Right lobe of liver (tissue), 6 donors: ENCODE measurements around the gene NRXN3. TPM values are rescaled to one million over a fixed set of nuclear protein-coding genes. Genes with fewer than 3 reads are reported as not detected.
"Not testable (repeated sequence)": the region's sequence is repeated elsewhere in the genome, so short reads cannot be mapped to it uniquely, and the experiment has no call there.

Experiments
- ATAC-seq, 4 donors: fragments of 200-7000 bp; cut with Tn5 transposase; one replicate each; pipeline ENCODE4 v1.9.1; 2020; ENCODE audit warnings: mild to moderate bottlenecking in 4 of 4, moderate library complexity in 4 of 4
- DNase-seq, 3 donors: peaks; one replicate each; pipeline ENCODE4 v3.0.0-alpha.2; 2020
- H3K27ac ChIP-seq, 3 donors: fragments of 200-600 bp; one replicate each; pipeline ENCODE4 v1.8.0; 2022
- H3K27me3 ChIP-seq, 2 donors: fragments of 200-600 bp; one replicate each; pipeline ENCODE4 v1.8.0; 2022
- H3K36me3 ChIP-seq, 4 donors: fragments of 200-600 bp; sonication (generic) in 1 of 4; one replicate each; pipeline versions ENCODE4 v1.5.1 to v1.8.0; 2017 to 2022; ENCODE audit warnings: control low read depth in 1 of 4
- H3K4me1 ChIP-seq, 4 donors: fragments of 200-600 bp; sonication (generic) in 1 of 4; one replicate each; pipeline versions ENCODE4 v1.5.1 to v1.8.0; 2017 to 2022; ENCODE audit warnings: control low read depth in 1 of 4
- H3K4me3 ChIP-seq, 3 donors: fragments of 200-600 bp; one replicate each; pipeline ENCODE4 v1.8.0; 2022
- H3K9me3 ChIP-seq, 4 donors: fragments of 200-600 bp; sonication (generic) in 1 of 4; one replicate each; pipeline versions ENCODE4 v1.5.1 to v1.8.0; 2017 to 2022; ENCODE audit warnings: control low read depth in 1 of 4
- POLR2A ChIP-seq: fragments of 450-650 bp; IDR thresholded peaks from one replicate; pipeline ENCODE4 v1.6.1; 2017; ENCODE audit warnings: antibody characterized with exemption, mild to moderate bottlenecking
- WGBS: methylation state at CpG from one replicate; pipeline ENCODE4 v1.1.6; 2018; ENCODE audit warnings: low coverage, low lambda C conversion rate; ENCODE audit not compliant: insufficient coverage; ENCODE audit errors: missing lambda C conversion rate; 5-methylcytosine and 5-hydroxymethylcytosine counted together
- intact Hi-C, 2 donors: fragments of 100-400 bp; cut with DNase I; formaldehyde crosslinking; loops; one replicate each; pipeline versions ENCODE4 v1.11.2 to v1.14.1; 2022
- total RNA-seq, 6 experiments: library from RNA; depleted of rRNA in 2 of 6; stranded (reverse); fragments of >200 nt in 2 of 6; fragmentation: NEBNext Ultra II Directional in 3 of 6; extraction: Animal tissue kit (Norgen Biotek cat#: 25700) in 3 of 6; gene quantifications; one replicate each; pipeline versions ENCODE4 v1.1.0 to v1.2.4, GENCODE V29; 2016 to 2023
- TF ChIP-seq, protein P1 (sequence below), 4 donors: fragments of 200-600 bp in 3 of 4; fragments of 450-650 bp in 1 of 4; IDR thresholded peaks; one replicate each; pipeline versions ENCODE4 v1.5.1 to v1.8.0; 2016 to 2022; ENCODE audit warnings: antibody characterized with exemption in 4 of 4, mild to moderate bottlenecking in 2 of 4
- donor health status: DM: no; HTN: yes; CAD: no.
- donor health status: DM: no; HTN: no; CAD: no.
- donor health status: DM: no; HTN: no; CAD: no.
- donor health status: DM: no; HTN: yes; CAD: no.
- donor health status: DM: no; HTN: yes; CAD: no.

The NRXN3 gene
- total RNA-seq, 6 experiments from 2014 or later = 0.06 to 0.51 (median 0.23) TPM; not detected in 1

DNA sequence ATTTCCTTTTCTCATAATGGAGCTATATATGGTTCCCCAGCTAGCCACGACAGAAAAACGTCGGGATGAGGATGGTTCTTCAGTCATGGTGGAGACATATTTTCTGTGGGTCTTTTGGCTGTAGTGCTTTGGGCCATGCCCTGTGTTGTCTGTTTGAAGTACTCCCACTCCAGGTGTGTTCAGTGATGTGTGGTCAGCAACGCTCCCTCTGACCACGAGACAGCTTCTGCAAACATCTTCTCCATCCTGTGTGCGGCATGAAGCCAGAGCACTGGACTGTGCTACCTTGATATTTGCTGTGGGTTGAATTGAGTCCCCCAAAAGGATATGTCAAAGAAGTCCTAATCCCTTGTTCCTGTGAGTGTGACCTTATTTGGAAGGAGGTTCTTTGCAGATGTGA lies 931.2 kb downstream of the NRXN3 start:
- H3K27me3 ChIP-seq = no peaks in the 10 kb centered on the region
- H3K4me3 ChIP-seq = no peak overlapping the region
- no peaks in the 10 kb centered on the region for H3K36me3 ChIP-seq
- ATAC-seq (no peak), DNase-seq (no peak)
- H3K9me3 ChIP-seq = no peaks in the 10 kb centered on the region
- WGBS = 44% methylated on average over 6 of the region's 6 CpGs
- intact Hi-C loops = no loop called here
- H3K4me1 ChIP-seq = no peaks in the 10 kb centered on the region
- TF ChIP-seq POLR2A = no peak
- TF ChIP-seq, protein P1, sequence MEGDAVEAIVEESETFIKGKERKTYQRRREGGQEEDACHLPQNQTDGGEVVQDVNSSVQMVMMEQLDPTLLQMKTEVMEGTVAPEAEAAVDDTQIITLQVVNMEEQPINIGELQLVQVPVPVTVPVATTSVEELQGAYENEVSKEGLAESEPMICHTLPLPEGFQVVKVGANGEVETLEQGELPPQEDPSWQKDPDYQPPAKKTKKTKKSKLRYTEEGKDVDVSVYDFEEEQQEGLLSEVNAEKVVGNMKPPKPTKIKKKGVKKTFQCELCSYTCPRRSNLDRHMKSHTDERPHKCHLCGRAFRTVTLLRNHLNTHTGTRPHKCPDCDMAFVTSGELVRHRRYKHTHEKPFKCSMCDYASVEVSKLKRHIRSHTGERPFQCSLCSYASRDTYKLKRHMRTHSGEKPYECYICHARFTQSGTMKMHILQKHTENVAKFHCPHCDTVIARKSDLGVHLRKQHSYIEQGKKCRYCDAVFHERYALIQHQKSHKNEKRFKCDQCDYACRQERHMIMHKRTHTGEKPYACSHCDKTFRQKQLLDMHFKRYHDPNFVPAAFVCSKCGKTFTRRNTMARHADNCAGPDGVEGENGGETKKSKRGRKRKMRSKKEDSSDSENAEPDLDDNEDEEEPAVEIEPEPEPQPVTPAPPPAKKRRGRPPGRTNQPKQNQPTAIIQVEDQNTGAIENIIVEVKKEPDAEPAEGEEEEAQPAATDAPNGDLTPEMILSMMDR (IDR thresholded peaks at IDR 0.05) = no peak
- H3K27ac ChIP-seq = no peak overlapping the region

DNA sequence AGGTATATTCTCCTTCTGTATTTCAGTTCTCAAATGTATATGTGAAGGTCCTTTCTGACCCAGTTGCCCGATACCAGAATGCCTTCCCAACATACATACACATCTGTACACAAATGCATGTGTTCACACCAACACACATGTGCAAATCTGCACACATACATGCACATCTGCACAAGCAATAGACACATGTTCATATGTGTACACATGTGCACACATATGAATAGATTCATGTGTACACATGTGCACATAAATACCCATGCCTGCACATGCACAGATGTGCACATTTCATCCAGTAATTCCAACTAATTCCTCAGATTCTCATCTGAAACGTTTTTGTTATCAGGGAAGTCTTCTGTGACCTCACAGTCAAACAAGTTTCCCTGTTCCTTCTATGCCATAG lies 933.6 kb downstream of the NRXN3 start:
- no peaks in the 10 kb centered on the region for H3K4me1 ChIP-seq
- intact Hi-C loops = no loop called here
- TF ChIP-seq, protein P1 (IDR thresholded peaks at IDR 0.05) = no peak
- no peak for TF ChIP-seq POLR2A
- no peaks in the 10 kb centered on the region for H3K27me3 ChIP-seq
- no peak overlapping the region for H3K4me3 ChIP-seq
- no peak for DNase-seq
- no peak for ATAC-seq
- WGBS = 50% methylated on average over 2 of the region's 2 CpGs
- no peaks in the 10 kb centered on the region for H3K9me3 ChIP-seq
- H3K36me3 ChIP-seq = no peaks in the 10 kb centered on the region
- H3K27ac ChIP-seq = no peak overlapping the region

DNA sequence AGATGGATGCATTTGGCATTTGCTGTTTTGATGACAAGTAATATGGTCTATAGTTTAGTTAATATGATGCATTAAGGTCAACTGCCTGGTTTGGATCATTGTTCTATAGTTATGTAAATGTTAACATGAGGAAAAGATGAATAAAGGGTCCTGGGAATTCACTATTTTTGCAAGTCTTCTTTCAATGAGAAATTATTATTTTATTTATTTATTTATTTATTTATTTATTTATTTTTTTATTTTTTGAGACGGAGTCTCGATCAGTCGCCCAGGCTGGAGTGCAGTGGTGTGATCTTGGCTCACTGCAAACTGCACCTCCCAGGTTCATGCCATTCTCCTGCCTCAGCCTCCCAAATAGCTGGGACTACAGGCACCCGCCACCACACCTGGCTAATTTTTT lies 940.4 kb downstream of the NRXN3 start:
- H3K4me3 ChIP-seq, H3K27me3 ChIP-seq, ATAC-seq, DNase-seq, H3K9me3 ChIP-seq, H3K27ac ChIP-seq, H3K4me1 ChIP-seq, H3K36me3 ChIP-seq, intact Hi-C loops: not testable (repeated sequence)
- WGBS = 39% methylated on average over 4 of the region's 4 CpGs

DNA sequence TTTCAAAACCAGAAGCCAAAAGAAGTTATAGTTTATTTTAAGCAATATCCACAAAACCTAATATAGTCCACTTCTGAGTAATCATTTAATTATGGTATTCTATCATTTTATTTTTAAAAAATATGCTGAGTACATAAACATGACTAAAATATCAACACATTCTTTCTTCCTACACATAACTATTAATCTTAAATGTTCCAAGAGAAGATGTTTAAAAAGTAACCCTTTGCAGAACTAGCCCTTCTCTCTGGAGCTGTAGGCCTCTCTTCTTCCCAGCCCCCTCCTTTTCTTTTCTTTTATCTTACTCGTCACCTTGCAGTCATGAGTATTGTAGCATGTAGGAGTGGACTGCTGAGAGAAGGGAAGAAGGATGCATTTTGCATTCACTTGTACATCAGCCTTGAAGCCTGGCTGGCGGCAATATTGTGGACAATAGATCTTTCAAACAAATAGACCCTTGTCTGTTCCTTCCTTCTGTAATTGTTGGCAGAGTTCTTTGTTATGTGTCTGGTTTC lies 941.9 kb downstream of the NRXN3 start:
- Histone ChIP-seq H3K36me3 (no peaks in the 10 kb centered on the region), H3K4me1 (no peaks in the 10 kb centered on the region), H3K4me3 (no peak overlapping the region), H3K9me3 (no peaks in the 10 kb centered on the region), H3K27ac (no peak overlapping the region), H3K27me3 (no peaks in the 10 kb centered on the region)
- intact Hi-C loops = no loop called here
- 0% methylated on average over 2 of the region's 2 CpGs for WGBS
- no peak for TF ChIP-seq POLR2A
- TF ChIP-seq, protein P1 (IDR thresholded peaks at IDR 0.05) = no peak
- DNase-seq (no peak), ATAC-seq (no peak)

DNA sequence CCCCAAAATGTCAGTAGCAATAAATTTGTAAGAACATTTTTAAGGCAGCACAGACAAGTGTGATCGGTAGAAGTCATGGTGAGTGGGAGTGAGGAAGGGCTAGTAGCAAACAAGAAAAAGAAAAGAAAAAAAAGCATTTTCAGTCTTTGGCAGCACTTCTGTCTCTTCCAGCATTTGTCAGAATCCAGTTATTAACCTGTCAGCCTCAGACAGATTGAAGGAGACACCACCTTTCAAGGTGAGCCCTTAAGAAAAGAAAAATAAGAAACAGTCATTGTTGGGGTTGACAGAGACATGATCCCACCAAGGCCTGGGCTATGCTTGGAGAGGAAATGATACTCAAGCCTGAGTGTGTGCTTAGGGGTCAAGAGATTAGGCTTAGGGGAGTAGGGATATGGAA lies 947.4 kb downstream of the NRXN3 start:
- TF ChIP-seq POLR2A = no peak
- TF ChIP-seq, protein P1 (IDR thresholded peaks at IDR 0.05) = no peak
- ATAC-seq (no peak), DNase-seq (no peak)
- intact Hi-C loops = no loop called here
- Histone ChIP-seq H3K4me1 (no peaks in the 10 kb centered on the region), H3K27ac (no peak overlapping the region), H3K4me3 (no peak overlapping the region), H3K27me3 (no peaks in the 10 kb centered on the region), H3K36me3 (no peaks in the 10 kb centered on the region), H3K9me3 (no peaks in the 10 kb centered on the region)
- WGBS = 78% methylated on average over 1 of the region's 1 CpG
